OCI-LY7 (cell line): ENCODE data around the gene BMPR1B. TPM values are rescaled to one million over a fixed set of nuclear protein-coding genes. Genes with fewer than 3 reads are reported as not detected.

Source experiments
- BruUV-seq: library from RNA; stranded (reverse); fragments of 400-500 nt; replicated peaks from 2 replicates; lab custom pipeline; 2021; lab: Mats Ljungman, UMichigan
- CTCF ChIA-PET: fragments of 300-600 bp; sonication (Branson Sonifier 250); formaldehyde crosslinking; loops from one replicate; lab custom pipeline; 2022; ENCODE audit warnings: antibody characterized with exemption; ENCODE audit not compliant: unreplicated experiment; lab: Charles Lee
- POLR2A ChIA-PET: fragments of 300-600 bp; sonication (Branson Sonifier 250); formaldehyde crosslinking; loops from one replicate; lab custom pipeline; 2022; ENCODE audit warnings: antibody characterized with exemption; lab: Charles Lee
- DNase-seq: peaks from one replicate; pipeline ENCODE4 v3.0.0-alpha.2; 2015; ENCODE audit warnings: low spot score
- H2AFZ ChIP-seq: fragments of 200-600 bp; sonication (generic), shearing (Covaris generic); 2 replicates; pipeline ENCODE4 v1.6.1; 2014; ENCODE audit warnings: mild to moderate bottlenecking, antibody characterized with exemption, low read length, moderate library complexity
- H3K27ac ChIP-seq: fragments of 200-600 bp; sonication (generic); 2 replicates; pipeline ENCODE4 v1.5.1; 2014; ENCODE audit warnings: mixed run types, low read depth, mild to moderate bottlenecking, moderate library complexity, low read length, inconsistent platforms; ENCODE audit not compliant: poor library complexity, severe bottlenecking
- H3K36me3 ChIP-seq: fragments of 200-600 bp; sonication (generic); 2 replicates; pipeline ENCODE4 v1.6.1; 2014; ENCODE audit warnings: mild to moderate bottlenecking, antibody characterized with exemption, low read length, moderate library complexity, mixed read lengths; ENCODE audit not compliant: insufficient read depth
- H3K4me1 ChIP-seq: fragments of 200-600 bp; sonication (generic); 2 replicates; pipeline ENCODE4 v1.5.1; 2014; ENCODE audit warnings: mild to moderate bottlenecking, low read length; ENCODE audit not compliant: insufficient read depth, poor library complexity, severe bottlenecking
- H3K4me2 ChIP-seq: fragments of 200-600 bp; sonication (generic); 2 replicates; pipeline ENCODE4 v1.6.1; 2014; ENCODE audit warnings: mild to moderate bottlenecking, low read length
- H3K4me3 ChIP-seq: fragments of 200-600 bp; sonication (generic); 2 replicates; pipeline ENCODE4 v1.5.1; 2014; ENCODE audit warnings: mild to moderate bottlenecking, low read depth, low read length; ENCODE audit not compliant: poor library complexity, severe bottlenecking
- H3K79me2 ChIP-seq: fragments of 200-600 bp; sonication (generic); 2 replicates; pipeline ENCODE4 v1.6.1; 2016; ENCODE audit warnings: low read depth, mild to moderate bottlenecking, low read length, moderate library complexity, mixed read lengths; ENCODE audit not compliant: insufficient read depth
- H3K9me2 ChIP-seq: fragments of 200-600 bp; sonication (generic); 2 replicates; pipeline ENCODE4 v1.6.1; 2016; ENCODE audit warnings: mild to moderate bottlenecking, low read length, mixed read lengths; ENCODE audit not compliant: insufficient read depth
- H3K9me3 ChIP-seq: fragments of 200-600 bp; sonication (generic); 2 replicates; pipeline ENCODE4 v1.6.1; 2014; ENCODE audit warnings: mild to moderate bottlenecking, mixed run types, low read length, mixed read lengths
- H4K20me1 ChIP-seq: fragments of 200-600 bp; sonication (generic); 2 replicates; pipeline ENCODE4 v1.6.1; 2014; ENCODE audit warnings: mild to moderate bottlenecking, antibody characterized with exemption, low read length, moderate library complexity, mixed read lengths; ENCODE audit not compliant: insufficient read depth
- CTCF ChIP-seq: fragments of 200-600 bp; sonication (generic); conservative IDR thresholded peaks from 2 replicates; pipeline ENCODE4 v1.5.1; 2014; ENCODE audit warnings: mild to moderate bottlenecking, antibody characterized with exemption, low read length, moderate library complexity, mixed read lengths
- EZH2phosphoT487 ChIP-seq: fragments of 200-600 bp; sonication (generic); IDR thresholded peaks from 2 replicates; pipeline ENCODE4 v1.6.1; 2018; ENCODE audit warnings: low read depth, borderline replicate concordance, mild to moderate bottlenecking, mixed run types, antibody characterized with exemption, low read length, moderate library complexity, mixed read lengths
- intact Hi-C: fragments of 100-400 bp; cut with micrococcal nuclease; formaldehyde crosslinking; loops from one replicate; pipeline ENCODE4 v1.10.0; 2022; ENCODE audit not compliant: unreplicated experiment
- total RNA-seq, 2 experiments: library from RNA; depleted of rRNA in 1 of 2; stranded (reverse); fragments of >200 nt in 1 of 2; shearing (Covaris generic) in 1 of 2; gene quantifications; 2 replicates each; pipeline ENCODE4 v1.2.3, GENCODE V29; 2014 to 2022

BMPR1B gene
- total RNA-seq, 2 experiments from 2014 or later, result not detected

- no peak for DNase-seq
- H3K9me2 ChIP-seq, result no peaks in the 10 kb centered on the region
- no peak overlapping the region for H2AFZ ChIP-seq
- no peaks in the 10 kb centered on the region for H3K36me3 ChIP-seq
- no peaks in the 10 kb centered on the region for H3K79me2 ChIP-seq
- no peak overlapping the region for H3K27ac ChIP-seq
- H4K20me1 ChIP-seq, result no peaks in the 10 kb centered on the region
- no peak overlapping the region for H3K4me2 ChIP-seq
- peaks cover 4% of the 10 kb centered on the region for H3K4me1 ChIP-seq
- CTCF ChIA-PET, result no interaction called here
- no peaks in the 10 kb centered on the region for H3K9me3 ChIP-seq
- BruUV-seq, result no TSS peak
- POLR2A ChIA-PET, result no interaction called here
- H3K4me3 ChIP-seq, result no peak overlapping the region
- intact Hi-C loops, result no loop called here
- TF ChIP-seq CTCF (no peak), EZH2phosphoT487 (no peak)
These were observed 31.1 kb upstream of the BMPR1B start for GRCh38 chr4:94726524-94727123.

DNA sequence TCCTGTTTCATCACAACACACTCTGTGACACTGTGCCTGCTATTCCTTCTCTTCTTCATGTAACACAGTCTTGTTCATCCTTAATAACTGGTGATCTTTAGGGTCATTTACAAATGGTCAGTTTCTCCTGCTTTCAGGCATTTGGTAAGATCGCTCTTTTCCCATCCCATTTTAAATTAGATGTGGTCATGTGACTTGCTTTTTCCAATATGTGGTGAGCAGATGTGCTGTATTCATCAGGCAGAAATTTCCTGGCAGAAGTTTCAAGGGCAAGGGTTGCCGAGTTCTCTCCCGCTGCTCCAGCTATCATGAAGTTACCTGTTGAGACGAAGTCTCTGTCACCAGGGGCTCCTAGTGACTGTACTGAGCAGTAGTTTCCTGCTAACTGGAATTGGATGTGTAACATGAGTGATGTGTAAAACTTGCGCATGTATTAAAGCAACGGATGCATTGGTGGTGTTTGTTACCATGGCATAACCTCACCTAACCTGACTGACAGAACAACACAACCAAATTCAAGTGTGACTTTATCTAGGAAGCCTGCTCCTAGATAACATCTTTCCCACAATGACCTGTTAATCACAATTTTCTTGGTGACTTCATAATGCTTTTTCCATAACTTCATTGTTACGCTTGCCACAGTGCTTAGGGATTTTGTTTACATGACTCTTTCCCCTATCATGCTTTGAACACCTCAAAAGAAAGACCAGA, 29.5 kb upstream of the BMPR1B start:
- POLR2A ChIA-PET, result no interaction called here

More for the DNA sequence above, 29.5 kb upstream of the BMPR1B start:
- no peaks in the 10 kb centered on the region for H4K20me1 ChIP-seq
- CTCF ChIA-PET, result no interaction called here
- TF ChIP-seq EZH2phosphoT487 (no peak), CTCF (no peak)
- no TSS peak for BruUV-seq
- intact Hi-C loops, result no loop called here
- no peaks in the 10 kb centered on the region for H3K79me2 ChIP-seq
- no peaks in the 10 kb centered on the region for H3K4me1 ChIP-seq
- H2AFZ ChIP-seq, result no peak overlapping the region
- no peak overlapping the region for H3K4me3 ChIP-seq
- no peak for DNase-seq
- H3K4me2 ChIP-seq, result no peak overlapping the region
- no peaks in the 10 kb centered on the region for H3K9me3 ChIP-seq
- no peaks in the 10 kb centered on the region for H3K36me3 ChIP-seq
- H3K27ac ChIP-seq, result no peak overlapping the region
- no peaks in the 10 kb centered on the region for H3K9me2 ChIP-seq
